Natural killer cell (primary cell): ENCODE measurements around the gene RNF213. TPM values are rescaled to one million over a fixed set of nuclear protein-coding genes. Genes with fewer than 3 reads are reported as not detected.
A peak's percentile ranks its signal among the peaks of the same experiment; 100 is the strongest.
"Not testable (repeated sequence)": the region's sequence is repeated elsewhere in the genome, so short reads cannot be mapped to it uniquely, and the experiment has no call there.

Experiments
- ATAC-seq, 3 donors: fragments of 150-1000 bp in 2 of 3; fragments of 200-7000 bp in 1 of 3; cut with Tn5 transposase; 1 replicate in 1 of 3; 2 replicates in 2 of 3; pipeline ENCODE4 v1.10.0; 2021; ENCODE audit warnings: mild to moderate bottlenecking in 2 of 3, moderate library complexity in 2 of 3
- DNase-seq, 2 donors: peaks; one replicate each; pipeline versions ENCODE4 v3.0.0 to v3.0.0-alpha.2; 2013 to 2021; ENCODE audit warnings: mixed read lengths in 1 of 2
- H3K27ac ChIP-seq: one replicate; pipeline ENCODE4 v1.5.1; 2013; ENCODE audit warnings: mild to moderate bottlenecking, low read length
- H3K27me3 ChIP-seq: one replicate; pipeline ENCODE4 v1.6.1; 2013; ENCODE audit warnings: low read length; ENCODE audit not compliant: control insufficient read depth, insufficient read depth
- H3K36me3 ChIP-seq: one replicate; pipeline ENCODE4 v1.6.1; 2013; ENCODE audit warnings: low read length; ENCODE audit not compliant: control insufficient read depth, insufficient read depth
- H3K4me1 ChIP-seq: one replicate; pipeline ENCODE4 v1.6.1; 2013; ENCODE audit warnings: low read length; ENCODE audit not compliant: control insufficient read depth, insufficient read depth
- H3K4me3 ChIP-seq: one replicate; pipeline ENCODE4 v1.5.1; 2013; ENCODE audit warnings: low read length
- H3K9me3 ChIP-seq: one replicate; pipeline ENCODE4 v1.6.1; 2013; ENCODE audit warnings: low read length; ENCODE audit not compliant: control insufficient read depth, insufficient read depth
- H3K27ac Mint-ChIP-seq, 2 donors: one replicate each; pipeline ENCODE4 v1.8.0; 2022; ENCODE audit warnings: mild to moderate bottlenecking in 2 of 2, mixed read lengths in 2 of 2, moderate library complexity in 1 of 2
- H3K27me3 Mint-ChIP-seq, 2 donors: one replicate each; pipeline ENCODE4 v1.8.0; 2022; ENCODE audit warnings: low read depth in 2 of 2, mixed read lengths in 2 of 2
- H3K36me3 Mint-ChIP-seq: one replicate; pipeline ENCODE4 v1.8.0; 2022; ENCODE audit warnings: mixed read lengths
- H3K4me1 Mint-ChIP-seq, 2 donors: one replicate each; pipeline ENCODE4 v1.8.0; 2022; ENCODE audit warnings: mixed read lengths in 2 of 2
- H3K4me3 Mint-ChIP-seq: one replicate; pipeline ENCODE4 v1.8.0; 2022; ENCODE audit warnings: mild to moderate bottlenecking, moderate library complexity, mixed read lengths
- H3K9me3 Mint-ChIP-seq, 2 donors: one replicate each; pipeline ENCODE4 v1.8.0; 2022; ENCODE audit warnings: mixed read lengths in 2 of 2
- WGBS: methylation state at CpG from one replicate; pipeline ENCODE4 v1.1.7; 2013; ENCODE audit warnings: missing lambda C conversion rate; ENCODE audit not compliant: insufficient coverage; 5-methylcytosine and 5-hydroxymethylcytosine counted together
- intact Hi-C: fragments of 100-400 bp; cut with micrococcal nuclease; formaldehyde crosslinking; loops from one replicate; pipeline ENCODE4 v1.14.2; 2022
- total RNA-seq, 4 donors: library from RNA; stranded (reverse); fragments of 120-200 nt in 1 of 4; gene quantifications; one replicate each; pipeline versions ENCODE4 v1.2.3 to v1.2.4, GENCODE V29; 2013 to 2022
- TF ChIP-seq, protein P1 (sequence below): fragments of 200-600 bp; IDR thresholded peaks from one replicate; pipeline ENCODE4 v1.8.0; 2022; ENCODE audit warnings: antibody characterized with exemption

RNF213 gene
- total RNA-seq, 3 donors from 2014 or later (not counting 1 experiment from before 2014, with no cell fraction given) = 929 to 1,120 (median 1,060) TPM

DNA sequence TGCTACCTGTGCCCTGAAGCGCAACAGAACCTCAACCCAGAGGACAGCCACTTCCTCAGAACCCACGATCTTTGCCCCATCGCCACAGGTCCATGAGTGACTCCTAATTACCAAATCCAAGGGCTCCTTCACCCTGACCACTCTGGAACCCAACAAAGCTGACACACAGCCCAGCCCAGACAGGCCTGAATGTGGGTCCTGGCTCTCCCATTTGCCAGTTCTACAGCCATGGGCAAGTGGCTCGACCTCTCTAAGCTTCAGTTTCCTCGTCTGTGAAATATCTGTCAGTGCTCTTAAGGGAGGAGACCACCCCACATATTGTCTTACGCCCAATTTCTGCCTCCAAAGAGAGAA is 136.4 kb downstream of the RNF213 start:
- intact Hi-C loops = no loop called here
- ATAC-seq (peak in 1 of 3 donors; percentile 18), DNase-seq (no peak)
- Mint-ChIP-seq H3K9me3 (no peaks in the 10 kb centered on the region), H3K4me1 (peaks cover 14 to 23% of the 10 kb centered on the region in 2 donors), H3K27me3 (no peaks in the 10 kb centered on the region), H3K4me3 (no peak overlapping the region), H3K27ac (peak overlapping the region; percentile 74 to 84), H3K36me3 (peaks cover 3% of the 10 kb centered on the region)
- no peaks in the 10 kb centered on the region for H3K9me3 ChIP-seq
- peaks cover 34% of the 10 kb centered on the region for H3K36me3 ChIP-seq
- H3K4me3 ChIP-seq = no peak overlapping the region
- peaks cover 6% of the 10 kb centered on the region for H3K4me1 ChIP-seq
- H3K27ac ChIP-seq = peak overlapping the region; percentile 8
- 76% methylated on average over 5 of the region's 6 CpGs for WGBS
- TF ChIP-seq, protein P1, sequence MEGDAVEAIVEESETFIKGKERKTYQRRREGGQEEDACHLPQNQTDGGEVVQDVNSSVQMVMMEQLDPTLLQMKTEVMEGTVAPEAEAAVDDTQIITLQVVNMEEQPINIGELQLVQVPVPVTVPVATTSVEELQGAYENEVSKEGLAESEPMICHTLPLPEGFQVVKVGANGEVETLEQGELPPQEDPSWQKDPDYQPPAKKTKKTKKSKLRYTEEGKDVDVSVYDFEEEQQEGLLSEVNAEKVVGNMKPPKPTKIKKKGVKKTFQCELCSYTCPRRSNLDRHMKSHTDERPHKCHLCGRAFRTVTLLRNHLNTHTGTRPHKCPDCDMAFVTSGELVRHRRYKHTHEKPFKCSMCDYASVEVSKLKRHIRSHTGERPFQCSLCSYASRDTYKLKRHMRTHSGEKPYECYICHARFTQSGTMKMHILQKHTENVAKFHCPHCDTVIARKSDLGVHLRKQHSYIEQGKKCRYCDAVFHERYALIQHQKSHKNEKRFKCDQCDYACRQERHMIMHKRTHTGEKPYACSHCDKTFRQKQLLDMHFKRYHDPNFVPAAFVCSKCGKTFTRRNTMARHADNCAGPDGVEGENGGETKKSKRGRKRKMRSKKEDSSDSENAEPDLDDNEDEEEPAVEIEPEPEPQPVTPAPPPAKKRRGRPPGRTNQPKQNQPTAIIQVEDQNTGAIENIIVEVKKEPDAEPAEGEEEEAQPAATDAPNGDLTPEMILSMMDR = no peak
- no peaks in the 10 kb centered on the region for H3K27me3 ChIP-seq

DNA sequence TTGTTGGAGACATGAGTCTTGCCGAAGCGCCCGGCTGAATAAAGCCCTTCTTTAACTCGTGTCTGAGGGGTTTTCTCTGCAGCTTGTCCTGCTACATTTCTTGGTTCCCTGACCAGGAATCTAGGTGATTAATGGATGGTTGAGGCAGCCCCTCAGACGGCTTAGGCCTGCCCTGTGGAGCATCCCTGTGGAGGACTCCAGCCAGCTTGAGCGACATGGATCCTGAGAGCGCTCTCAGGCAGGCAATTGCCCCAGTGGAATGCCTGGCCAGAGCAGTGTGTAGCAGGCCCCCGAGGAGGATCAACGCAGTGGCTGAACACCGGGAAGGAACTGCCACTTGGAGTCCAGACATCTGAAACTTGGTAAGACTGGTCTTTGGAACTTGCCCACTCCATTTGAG is 137.0 kb downstream of the RNF213 start:
- no peaks in the 10 kb centered on the region for H3K36me3 Mint-ChIP-seq
- Histone ChIP-seq H3K27ac (no peak overlapping the region), H3K36me3 (peaks cover 30% of the 10 kb centered on the region), H3K4me3 (no peak overlapping the region), H3K27me3 (no peaks in the 10 kb centered on the region), H3K4me1 (peaks cover 6% of the 10 kb centered on the region), H3K9me3 (no peaks in the 10 kb centered on the region)
- no peak overlapping the region for H3K4me3 Mint-ChIP-seq
- TF ChIP-seq, protein P1 = no peak
- H3K9me3 Mint-ChIP-seq = no peaks in the 10 kb centered on the region
- H3K27me3 Mint-ChIP-seq = no peaks in the 10 kb centered on the region
- intact Hi-C loops = no loop called here
- ATAC-seq (no peak), DNase-seq (no peak)
- peak overlapping the region; percentile 74 to 84 for H3K27ac Mint-ChIP-seq
- H3K4me1 Mint-ChIP-seq = peaks cover 14 to 23% of the 10 kb centered on the region in 2 donors
- 92% methylated on average over 10 of the region's 10 CpGs for WGBS

DNA sequence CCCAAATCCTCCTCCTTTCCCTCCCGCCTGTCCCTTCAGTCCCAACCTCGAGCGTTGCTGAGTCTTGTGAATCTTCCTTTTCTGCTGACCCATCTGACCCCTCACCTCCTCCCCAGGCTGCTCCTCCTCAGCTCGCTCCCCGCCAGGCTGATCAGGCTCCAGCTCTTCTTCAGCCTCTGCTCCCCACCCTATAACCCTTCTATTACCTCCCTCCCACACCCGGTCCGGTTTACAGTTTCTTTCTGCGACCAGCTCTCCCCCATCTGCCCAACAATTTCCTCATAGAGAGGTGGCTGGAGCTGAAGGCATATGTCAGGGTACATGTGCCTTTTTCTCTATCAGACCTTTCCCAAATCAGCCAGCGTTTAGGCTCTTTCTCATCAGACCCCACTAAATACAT is 140.4 kb downstream of the RNF213 start:
- H3K9me3 ChIP-seq, H3K4me1 ChIP-seq, DNase-seq, H3K36me3 Mint-ChIP-seq, H3K36me3 ChIP-seq, H3K27ac ChIP-seq, H3K27me3 ChIP-seq, H3K27me3 Mint-ChIP-seq, ATAC-seq, H3K9me3 Mint-ChIP-seq, intact Hi-C loops, H3K4me3 ChIP-seq, H3K27ac Mint-ChIP-seq, H3K4me3 Mint-ChIP-seq: not testable (repeated sequence)
- WGBS = 90% methylated on average over 9 of the region's 9 CpGs
- H3K4me1 Mint-ChIP-seq = peaks cover 14 to 18% of the 10 kb centered on the region in 2 donors

DNA sequence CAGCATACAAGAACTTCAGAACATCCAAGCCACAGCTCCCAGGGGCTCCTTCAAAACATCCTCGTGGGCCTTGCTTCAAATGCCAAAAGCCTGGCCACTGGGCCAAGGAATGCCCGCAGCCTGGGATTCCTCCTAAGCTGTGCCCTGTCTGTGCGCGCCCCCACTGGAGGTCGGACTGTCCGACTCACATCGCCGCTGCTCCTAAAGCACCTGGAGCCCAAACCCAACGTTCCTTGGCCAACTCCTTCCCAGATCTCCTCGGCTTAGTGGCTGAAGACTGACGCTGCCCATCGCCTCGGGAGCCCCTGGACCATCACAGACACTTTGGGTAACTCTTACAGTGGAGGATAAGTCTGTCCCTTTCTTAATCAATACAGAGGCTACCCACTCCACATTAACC is 141.4 kb downstream of the RNF213 start:
- H3K36me3 ChIP-seq, H3K4me1 ChIP-seq, H3K27me3 Mint-ChIP-seq, H3K9me3 ChIP-seq, intact Hi-C loops, H3K9me3 Mint-ChIP-seq, H3K27me3 ChIP-seq, H3K36me3 Mint-ChIP-seq, ATAC-seq, DNase-seq, H3K4me3 Mint-ChIP-seq, H3K27ac Mint-ChIP-seq, H3K4me3 ChIP-seq, H3K27ac ChIP-seq: not testable (repeated sequence)
- peaks cover 10 to 12% of the 10 kb centered on the region in 2 donors for H3K4me1 Mint-ChIP-seq
- WGBS = 89% methylated on average over 13 of the region's 13 CpGs

DNA sequence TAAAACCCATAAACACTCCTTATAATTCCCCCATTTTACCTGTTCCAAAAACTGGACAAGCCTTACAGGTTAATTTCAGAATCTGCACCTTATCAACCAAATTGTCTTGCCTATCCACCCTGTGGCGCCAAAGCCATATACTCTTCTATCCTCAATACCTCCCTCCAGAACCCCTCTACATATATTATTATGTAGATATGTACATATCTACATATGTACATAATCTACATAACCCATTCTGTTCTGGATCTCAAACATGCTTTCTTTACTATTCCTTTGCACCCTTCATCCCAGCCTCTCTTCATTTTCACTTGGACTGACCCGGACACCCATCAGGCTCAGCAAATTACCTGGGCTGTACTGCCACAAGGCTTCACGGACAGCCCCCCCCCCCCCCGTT is 142.3 kb downstream of the RNF213 start:
- no peak overlapping the region for H3K4me3 ChIP-seq
- no peaks in the 10 kb centered on the region for H3K27me3 ChIP-seq
- H3K27ac ChIP-seq = no peak overlapping the region
- H3K4me3 Mint-ChIP-seq = no peak overlapping the region
- H3K4me1 Mint-ChIP-seq = peaks cover 4% of the 10 kb centered on the region in 2 donors
- H3K36me3 Mint-ChIP-seq = no peaks in the 10 kb centered on the region
- ATAC-seq = no peak
- intact Hi-C loops = no loop called here
- DNase-seq = no peak
- H3K9me3 Mint-ChIP-seq = no peaks in the 10 kb centered on the region
- no peaks in the 10 kb centered on the region for H3K4me1 ChIP-seq
- H3K9me3 ChIP-seq = no peaks in the 10 kb centered on the region
- 94% methylated on average over 2 of the region's 4 CpGs for WGBS
- H3K27me3 Mint-ChIP-seq = no peaks in the 10 kb centered on the region
- H3K36me3 ChIP-seq = no peaks in the 10 kb centered on the region
- TF ChIP-seq, protein P1 = no peak
- H3K27ac Mint-ChIP-seq = no peak overlapping the region
